22Rv1 (cell line): Measurements from ENCODE around the gene CABLES2.

Source experiments
- H3K27ac ChIP-seq: fragments of 450-650 bp; 2 replicates; pipeline ENCODE4 v1.5.1; 2017
- CTCF ChIP-seq: fragments of 450-650 bp; IDR thresholded peaks from 2 replicates; pipeline ENCODE4 v1.5.1; 2017; ENCODE audit warnings: mild to moderate bottlenecking
- ZFX ChIP-seq: fragments of 450-650 bp; IDR thresholded peaks from 2 replicates; pipeline ENCODE4 v1.6.1; 2017; ENCODE audit warnings: antibody characterized with exemption, borderline replicate concordance

Gene CABLES2

GRCh38 chr20:62409931-62410745 lies 3.1 kb upstream of the CABLES2 start:
- TF ChIP-seq CTCF = peak; percentile 75
- no peak for TF ChIP-seq ZFX
- peak overlapping the region; percentile 42 for H3K27ac ChIP-seq

GRCh38 chr20:62409086-62409853 lies 2.2 kb upstream of the CABLES2 start:
- peak overlapping the region; percentile 42 for H3K27ac ChIP-seq
- TF ChIP-seq CTCF (no peak), ZFX (no peak)

GRCh38 chr20:62408640-62409039 lies 1.6 kb upstream of the CABLES2 start:
- TF ChIP-seq ZFX = no peak
- TF ChIP-seq CTCF = no peak
- peak overlapping the region; percentile 42; the same call in 1 of the 2 replicates for H3K27ac ChIP-seq

GRCh38 chr20:62408055-62408454 lies 970 bp upstream of the CABLES2 start:
- no peak for TF ChIP-seq ZFX
- no peak for TF ChIP-seq CTCF
- H3K27ac ChIP-seq = peak overlapping the region; percentile 74

- peak overlapping the region; percentile 74 for H3K27ac ChIP-seq
- TF ChIP-seq ZFX (no peak), CTCF (no peak)
These were observed 379 bp downstream of the CABLES2 start for GRCh38 chr20:62406635-62407176.

- peak overlapping the region; percentile 74 for H3K27ac ChIP-seq
These were observed 1.0 kb downstream of the CABLES2 start for GRCh38 chr20:62405981-62406513.

More at GRCh38 chr20:62405981-62406513, 1.0 kb downstream of the CABLES2 start:
- TF ChIP-seq CTCF = no peak
- no peak for TF ChIP-seq ZFX
